Uterus (tissue), 2 donors: ENCODE results near the gene MRFAP1.

Experiments used
- POLR2A ChIP-seq, 2 donors: fragments of 450-650 bp; IDR thresholded peaks; one replicate each; pipeline ENCODE4 v1.6.1; 2016; ENCODE audit warnings: antibody characterized with exemption in 2 of 2, mild to moderate bottlenecking in 1 of 2, moderate library complexity in 1 of 2
- TF ChIP-seq, protein P1 (sequence below), 4 experiments: fragments of 200-600 bp in 2 of 4; fragments of 450-650 bp in 2 of 4; sonication (generic) in 2 of 4; IDR thresholded peaks; one replicate each; pipeline ENCODE4 v1.5.1; 2016 to 2019; ENCODE audit warnings: antibody characterized with exemption in 4 of 4, mild to moderate bottlenecking in 2 of 4, moderate library complexity in 1 of 4

- TF ChIP-seq POLR2A (IDR thresholded peaks at IDR 0.05), result no peak
- TF ChIP-seq, protein P1, sequence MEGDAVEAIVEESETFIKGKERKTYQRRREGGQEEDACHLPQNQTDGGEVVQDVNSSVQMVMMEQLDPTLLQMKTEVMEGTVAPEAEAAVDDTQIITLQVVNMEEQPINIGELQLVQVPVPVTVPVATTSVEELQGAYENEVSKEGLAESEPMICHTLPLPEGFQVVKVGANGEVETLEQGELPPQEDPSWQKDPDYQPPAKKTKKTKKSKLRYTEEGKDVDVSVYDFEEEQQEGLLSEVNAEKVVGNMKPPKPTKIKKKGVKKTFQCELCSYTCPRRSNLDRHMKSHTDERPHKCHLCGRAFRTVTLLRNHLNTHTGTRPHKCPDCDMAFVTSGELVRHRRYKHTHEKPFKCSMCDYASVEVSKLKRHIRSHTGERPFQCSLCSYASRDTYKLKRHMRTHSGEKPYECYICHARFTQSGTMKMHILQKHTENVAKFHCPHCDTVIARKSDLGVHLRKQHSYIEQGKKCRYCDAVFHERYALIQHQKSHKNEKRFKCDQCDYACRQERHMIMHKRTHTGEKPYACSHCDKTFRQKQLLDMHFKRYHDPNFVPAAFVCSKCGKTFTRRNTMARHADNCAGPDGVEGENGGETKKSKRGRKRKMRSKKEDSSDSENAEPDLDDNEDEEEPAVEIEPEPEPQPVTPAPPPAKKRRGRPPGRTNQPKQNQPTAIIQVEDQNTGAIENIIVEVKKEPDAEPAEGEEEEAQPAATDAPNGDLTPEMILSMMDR (IDR thresholded peaks at IDR 0.05), result no peak
Observed at GRCh38 chr4:6684656-6685055, 44.2 kb downstream of the MRFAP1 start.
